Measurements from ENCODE around the gene TRAT1. TPM values are rescaled to one million over a fixed set of nuclear protein-coding genes. Genes with fewer than 3 reads are reported as not detected.
A peak's percentile ranks its signal among the peaks of the same experiment; 100 is the strongest.

TRAT1 gene
- polyA plus RNA-seq, 2 of the 4 experiments (the other 2 are of a cell fraction): not detected

DNA sequence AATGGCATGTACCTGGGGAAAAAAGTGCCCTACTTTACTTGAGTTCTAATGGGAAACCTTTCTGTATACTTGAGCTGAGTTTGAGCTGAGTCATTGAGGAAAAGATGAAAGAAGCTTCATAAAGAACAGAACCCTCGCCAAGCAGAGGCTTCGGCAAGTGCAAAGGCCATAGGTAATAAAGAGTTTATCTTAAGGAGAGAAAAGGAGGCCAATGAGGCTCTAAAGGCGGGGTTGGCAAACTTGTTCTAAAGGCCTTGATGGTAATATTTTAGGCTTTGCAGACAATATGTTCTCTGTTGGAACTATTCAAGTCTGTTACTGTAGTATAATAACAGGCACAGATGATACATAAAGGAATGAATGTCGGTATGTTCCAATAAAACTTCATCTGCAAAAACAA is 17.6 kb upstream of the TRAT1 start:
- POLR2A ChIA-PET: no interaction called here
- H3K4me2 ChIP-seq: no peak overlapping the region
- CTCF ChIA-PET: no interaction called here
- no peaks in the 10 kb centered on the region for H3K4me1 ChIP-seq
- ATAC-seq: no peak
- FAIRE-seq: no peak
- no peak for DNase-seq (ENCODE audit: low read depth in 1 of 2, low spot score in 1 of 2)
- TF ChIP-seq MAZ (IDR thresholded peaks at IDR 0.05; ENCODE audit: borderline replicate concordance, low read depth, low read length) (no peak), CHD4 (IDR thresholded peaks at IDR 0.05; ENCODE audit: borderline replicate concordance) (no peak), KDM1A (IDR thresholded peaks at IDR 0.05; ENCODE audit: low read depth) (no peak), CBX8 (IDR thresholded peaks at IDR 0.05) (no peak), POLR2AphosphoS2 (conservative IDR thresholded peaks at IDR 0.05; ENCODE audit: low read length) (no peak)
- H3K27ac ChIP-seq: no peak overlapping the region
- 51% methylated on average over 4 of the region's 4 CpGs for WGBS (ENCODE audit: missing lambda C conversion rate)
- no peak overlapping the region for H3K4me3 ChIP-seq
- H3K9me3 ChIP-seq: no peaks in the 10 kb centered on the region

DNA sequence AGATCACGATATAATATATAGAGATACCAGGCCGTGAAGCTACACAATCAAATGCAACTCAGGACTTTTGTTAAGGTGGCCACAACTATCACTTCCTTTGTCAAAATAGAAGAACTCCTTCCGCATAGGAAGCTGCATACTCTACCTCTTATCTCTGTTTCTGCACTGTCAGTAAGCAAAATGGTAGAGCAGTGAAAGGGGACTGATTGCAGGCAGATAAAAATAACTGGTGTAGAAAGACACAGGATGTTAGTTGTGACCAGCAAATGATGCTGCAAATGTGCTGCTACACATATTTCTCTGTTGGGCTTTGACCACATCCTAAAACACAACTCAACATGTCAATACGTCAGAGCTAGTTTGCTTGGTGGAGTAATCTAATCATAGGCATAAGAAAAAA is 16.3 kb upstream of the TRAT1 start:
- WGBS (ENCODE audit: missing lambda C conversion rate): 52% methylated on average over 4 of the region's 4 CpGs
- ChIA-PET POLR2A (no interaction called here), CTCF (no interaction called here)
- no peak overlapping the region for H3K4me3 ChIP-seq
- DNase-seq (ENCODE audit: low read depth in 1 of 2, low spot score in 1 of 2) (no peak), ATAC-seq (no peak), FAIRE-seq (no peak)
- TF ChIP-seq NPAS2 (CRISPR knock-in tag; IDR thresholded peaks at IDR 0.05; ENCODE audit: borderline replicate concordance) (no peak), NR3C1 (IDR thresholded peaks at IDR 0.05) (no peak), CEBPB (IDR thresholded peaks at IDR 0.05) (no peak), EHMT2 (IDR thresholded peaks at IDR 0.05; ENCODE audit: low read depth) (no peak), JUNB (IDR thresholded peaks at IDR 0.05) (no peak), KDM1A (IDR thresholded peaks at IDR 0.05; ENCODE audit: low read depth) (no peak)
- H3K4me2 ChIP-seq: no peak overlapping the region
- H3K4me1 ChIP-seq: no peaks in the 10 kb centered on the region
- H3K9me3 ChIP-seq: no peaks in the 10 kb centered on the region
- no peak overlapping the region for H3K27ac ChIP-seq

DNA sequence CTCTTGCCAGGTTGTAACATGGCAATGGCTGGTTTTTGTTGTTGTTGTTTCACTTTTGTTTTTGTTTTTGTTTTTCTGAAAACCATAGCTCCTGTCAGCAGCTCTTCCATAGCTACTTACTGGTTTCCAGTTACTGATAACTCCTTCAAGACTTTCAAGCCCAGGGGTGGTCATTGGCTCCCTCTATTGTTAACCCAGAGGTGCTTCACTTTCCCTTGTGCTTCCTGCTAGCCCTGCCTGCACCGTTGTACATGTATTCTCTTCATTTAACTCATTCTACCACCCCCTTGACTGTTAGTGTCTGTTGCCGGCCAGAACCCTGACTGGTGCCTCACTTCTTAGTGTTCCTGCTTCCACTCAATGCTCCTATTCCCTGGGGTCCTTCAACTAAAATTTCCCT is 4.2 kb upstream of the TRAT1 start:
- Histone ChIP-seq H3K27ac (no peak overlapping the region), H3K9me3 (no peaks in the 10 kb centered on the region), H3K4me2 (no peak overlapping the region), H3K4me3 (no peak overlapping the region), H3K4me1 (no peaks in the 10 kb centered on the region)
- WGBS (ENCODE audit: missing lambda C conversion rate): 3% methylated on average over 2 of the region's 2 CpGs
- peak; percentile 76 to 88 for ATAC-seq
- POLR2A ChIA-PET: no interaction called here
- peak in 1 of 2 experiments; percentile 52 for DNase-seq (ENCODE audit: low read depth in 1 of 2, low spot score in 1 of 2)
- FAIRE-seq: no peak
- TF ChIP-seq NFE2L2 (conservative IDR thresholded peaks at IDR 0.05; ENCODE audit: low read length) (no peak), RAD21 (conservative IDR thresholded peaks at IDR 0.05 in 1 of 2, IDR thresholded peaks at IDR 0.05 in 1 of 2) (peak in 1 of 2 experiments; percentile 46; a peak in 2 of 5 replicates)
- TF ChIP-seq, protein P1, sequence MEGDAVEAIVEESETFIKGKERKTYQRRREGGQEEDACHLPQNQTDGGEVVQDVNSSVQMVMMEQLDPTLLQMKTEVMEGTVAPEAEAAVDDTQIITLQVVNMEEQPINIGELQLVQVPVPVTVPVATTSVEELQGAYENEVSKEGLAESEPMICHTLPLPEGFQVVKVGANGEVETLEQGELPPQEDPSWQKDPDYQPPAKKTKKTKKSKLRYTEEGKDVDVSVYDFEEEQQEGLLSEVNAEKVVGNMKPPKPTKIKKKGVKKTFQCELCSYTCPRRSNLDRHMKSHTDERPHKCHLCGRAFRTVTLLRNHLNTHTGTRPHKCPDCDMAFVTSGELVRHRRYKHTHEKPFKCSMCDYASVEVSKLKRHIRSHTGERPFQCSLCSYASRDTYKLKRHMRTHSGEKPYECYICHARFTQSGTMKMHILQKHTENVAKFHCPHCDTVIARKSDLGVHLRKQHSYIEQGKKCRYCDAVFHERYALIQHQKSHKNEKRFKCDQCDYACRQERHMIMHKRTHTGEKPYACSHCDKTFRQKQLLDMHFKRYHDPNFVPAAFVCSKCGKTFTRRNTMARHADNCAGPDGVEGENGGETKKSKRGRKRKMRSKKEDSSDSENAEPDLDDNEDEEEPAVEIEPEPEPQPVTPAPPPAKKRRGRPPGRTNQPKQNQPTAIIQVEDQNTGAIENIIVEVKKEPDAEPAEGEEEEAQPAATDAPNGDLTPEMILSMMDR (IDR thresholded peaks at IDR 0.05): 0 out of 3 replicates have a peak, but pooled peaks have one; percentile 16
- CTCF ChIA-PET: no interaction called here

DNA sequence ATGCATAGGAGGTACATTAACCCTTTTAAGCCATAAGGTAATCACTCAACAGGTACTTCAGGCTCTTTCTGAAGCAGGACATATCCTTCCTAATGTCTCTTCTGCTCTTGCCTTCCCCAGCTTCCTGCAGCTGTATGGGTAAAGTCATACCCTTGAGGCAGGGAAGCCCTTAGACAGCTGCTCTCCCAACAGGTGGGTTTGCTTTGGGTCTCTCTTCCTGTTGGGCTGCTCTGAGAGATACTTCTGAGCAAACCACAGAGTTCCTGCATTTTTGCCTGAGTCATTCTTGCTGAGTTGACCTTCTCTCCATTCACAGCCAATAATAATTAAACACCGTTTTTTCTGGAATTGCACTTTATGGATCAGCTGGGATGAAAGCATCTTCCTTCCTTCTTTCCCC is 2.0 kb upstream of the TRAT1 start:
- FAIRE-seq (no peak), ATAC-seq (no peak), DNase-seq (ENCODE audit: low read depth in 1 of 2, low spot score in 1 of 2) (no peak)
- Histone ChIP-seq H3K4me3 (no peak overlapping the region), H3K4me1 (no peaks in the 10 kb centered on the region), H3K4me2 (no peak overlapping the region), H3K9me3 (no peaks in the 10 kb centered on the region), H3K27ac (no peak overlapping the region)
- TF ChIP-seq ESRRA (IDR thresholded peaks at IDR 0.05; ENCODE audit: borderline replicate concordance, low read length): no peak
- no peak for TF ChIP-seq NFE2L2 (conservative IDR thresholded peaks at IDR 0.05; ENCODE audit: low read length)
- no peak for TF ChIP-seq RNF2 (IDR thresholded peaks at IDR 0.05; ENCODE audit: borderline replicate concordance, low read depth)
- no peak for TF ChIP-seq RAD21 (conservative IDR thresholded peaks at IDR 0.05 in 1 of 2, IDR thresholded peaks at IDR 0.05 in 1 of 2)
- no peak for TF ChIP-seq ZFP36 (IDR thresholded peaks at IDR 0.05; ENCODE audit: borderline replicate concordance, partially characterized antibody)
- TF ChIP-seq EP300 (IDR thresholded peaks at IDR 0.05): no peak
- no peak for TF ChIP-seq HDAC2 (IDR thresholded peaks at IDR 0.05)
- TF ChIP-seq, protein P2, sequence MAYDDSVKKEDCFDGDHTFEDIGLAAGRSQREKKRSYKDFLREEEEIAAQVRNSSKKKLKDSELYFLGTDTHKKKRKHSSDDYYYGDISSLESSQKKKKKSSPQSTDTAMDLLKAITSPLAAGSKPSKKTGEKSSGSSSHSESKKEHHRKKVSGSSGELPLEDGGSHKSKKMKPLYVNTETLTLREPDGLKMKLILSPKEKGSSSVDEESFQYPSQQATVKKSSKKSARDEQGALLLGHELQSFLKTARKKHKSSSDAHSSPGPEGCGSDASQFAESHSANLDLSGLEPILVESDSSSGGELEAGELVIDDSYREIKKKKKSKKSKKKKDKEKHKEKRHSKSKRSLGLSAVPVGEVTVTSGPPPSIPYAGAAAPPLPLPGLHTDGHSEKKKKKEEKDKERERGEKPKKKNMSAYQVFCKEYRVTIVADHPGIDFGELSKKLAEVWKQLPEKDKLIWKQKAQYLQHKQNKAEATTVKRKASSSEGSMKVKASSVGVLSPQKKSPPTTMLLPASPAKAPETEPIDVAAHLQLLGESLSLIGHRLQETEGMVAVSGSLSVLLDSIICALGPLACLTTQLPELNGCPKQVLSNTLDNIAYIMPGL (CRISPR knock-in tag; IDR thresholded peaks at IDR 0.05; ENCODE audit: borderline replicate concordance): no peak
- no peak for TF ChIP-seq RCOR1 (IDR thresholded peaks at IDR 0.05; ENCODE audit: low read depth, low read length)
- TF ChIP-seq ZNF302 (CRISPR knock-in tag; IDR thresholded peaks at IDR 0.05): no peak
- TF ChIP-seq SREBF2 (IDR thresholded peaks at IDR 0.05): no peak
- TF ChIP-seq JUN (IDR thresholded peaks at IDR 0.05): no peak
- TF ChIP-seq RFX5 (IDR thresholded peaks at IDR 0.05): no peak
- no peak for TF ChIP-seq MAZ (IDR thresholded peaks at IDR 0.05; ENCODE audit: borderline replicate concordance, low read depth, low read length)
- TF ChIP-seq GATA3 (IDR thresholded peaks at IDR 0.05; ENCODE audit: borderline replicate concordance): no peak
- TF ChIP-seq, protein P3, sequence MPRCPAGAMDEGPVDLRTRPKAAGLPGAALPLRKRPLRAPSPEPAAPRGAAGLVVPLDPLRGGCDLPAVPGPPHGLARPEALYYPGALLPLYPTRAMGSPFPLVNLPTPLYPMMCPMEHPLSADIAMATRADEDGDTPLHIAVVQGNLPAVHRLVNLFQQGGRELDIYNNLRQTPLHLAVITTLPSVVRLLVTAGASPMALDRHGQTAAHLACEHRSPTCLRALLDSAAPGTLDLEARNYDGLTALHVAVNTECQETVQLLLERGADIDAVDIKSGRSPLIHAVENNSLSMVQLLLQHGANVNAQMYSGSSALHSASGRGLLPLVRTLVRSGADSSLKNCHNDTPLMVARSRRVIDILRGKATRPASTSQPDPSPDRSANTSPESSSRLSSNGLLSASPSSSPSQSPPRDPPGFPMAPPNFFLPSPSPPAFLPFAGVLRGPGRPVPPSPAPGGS (IDR thresholded peaks at IDR 0.05): no peak
- TF ChIP-seq NPAS2 (CRISPR knock-in tag; IDR thresholded peaks at IDR 0.05; ENCODE audit: borderline replicate concordance): no peak
- TF ChIP-seq, protein P4, sequence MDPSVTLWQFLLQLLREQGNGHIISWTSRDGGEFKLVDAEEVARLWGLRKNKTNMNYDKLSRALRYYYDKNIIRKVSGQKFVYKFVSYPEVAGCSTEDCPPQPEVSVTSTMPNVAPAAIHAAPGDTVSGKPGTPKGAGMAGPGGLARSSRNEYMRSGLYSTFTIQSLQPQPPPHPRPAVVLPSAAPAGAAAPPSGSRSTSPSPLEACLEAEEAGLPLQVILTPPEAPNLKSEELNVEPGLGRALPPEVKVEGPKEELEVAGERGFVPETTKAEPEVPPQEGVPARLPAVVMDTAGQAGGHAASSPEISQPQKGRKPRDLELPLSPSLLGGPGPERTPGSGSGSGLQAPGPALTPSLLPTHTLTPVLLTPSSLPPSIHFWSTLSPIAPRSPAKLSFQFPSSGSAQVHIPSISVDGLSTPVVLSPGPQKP (IDR thresholded peaks at IDR 0.05; ENCODE audit: low read depth, low read length): no peak
- CTCF ChIA-PET: interaction anchor here (0.9 kb wide), 1 partner anchor 19 kb away, joined by 3 read pairs; no protein-coding TSS in a partner anchor
- WGBS (ENCODE audit: missing lambda C conversion rate): 58% methylated on average over 1 of the region's 1 CpG
- POLR2A ChIA-PET: no interaction called here
